ENCODE results near the gene GREM2.

DNA sequence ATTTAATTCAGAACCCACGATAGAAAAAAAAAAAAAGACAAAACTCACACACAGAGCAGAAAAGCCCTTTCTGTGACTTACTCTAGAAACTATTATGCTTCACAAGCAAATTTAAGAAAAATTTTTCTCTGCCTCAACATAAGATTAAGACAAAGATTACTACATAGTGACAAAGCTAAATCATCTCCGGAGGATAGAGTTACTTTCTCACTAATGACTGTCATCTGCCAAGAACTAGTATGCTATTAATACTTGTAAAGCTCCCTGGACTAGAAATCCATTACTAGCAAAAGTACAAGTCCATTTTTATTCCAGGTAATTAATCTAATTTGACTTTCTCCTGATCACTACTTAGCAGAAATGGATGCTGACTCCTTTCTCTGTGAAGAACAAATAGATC lies 25.9 kb downstream of the GREM2 start:
- TF ChIP-seq CTCF (IDR thresholded peaks at IDR 0.05) (no peak), POLR2A (IDR thresholded peaks at IDR 0.05; ENCODE audit: low read length) (no peak), ZNF302 (CRISPR knock-in tag; IDR thresholded peaks at IDR 0.05) (no peak), RAD21 (conservative IDR thresholded peaks at IDR 0.05 in 1 of 2, IDR thresholded peaks at IDR 0.05 in 1 of 2) (no peak), ZFP36 (IDR thresholded peaks at IDR 0.05; ENCODE audit: borderline replicate concordance, partially characterized antibody) (no peak), JUNB (IDR thresholded peaks at IDR 0.05) (no peak), EP300 (IDR thresholded peaks at IDR 0.05) (no peak), RFX5 (IDR thresholded peaks at IDR 0.05) (no peak), ELK1 (IDR thresholded peaks at IDR 0.05; ENCODE audit: low read depth, low read length) (no peak), BHLHE40 (IDR thresholded peaks at IDR 0.05; ENCODE audit: low read depth, low read length) (no peak), PHF8 (IDR thresholded peaks at IDR 0.05; ENCODE audit: borderline replicate concordance, low read depth) (no peak)
- TF ChIP-seq, protein P1, sequence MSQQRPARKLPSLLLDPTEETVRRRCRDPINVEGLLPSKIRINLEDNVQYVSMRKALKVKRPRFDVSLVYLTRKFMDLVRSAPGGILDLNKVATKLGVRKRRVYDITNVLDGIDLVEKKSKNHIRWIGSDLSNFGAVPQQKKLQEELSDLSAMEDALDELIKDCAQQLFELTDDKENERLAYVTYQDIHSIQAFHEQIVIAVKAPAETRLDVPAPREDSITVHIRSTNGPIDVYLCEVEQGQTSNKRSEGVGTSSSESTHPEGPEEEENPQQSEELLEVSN (IDR thresholded peaks at IDR 0.05; ENCODE audit: borderline replicate concordance, low read depth) = no peak
- TF ChIP-seq, protein P2, sequence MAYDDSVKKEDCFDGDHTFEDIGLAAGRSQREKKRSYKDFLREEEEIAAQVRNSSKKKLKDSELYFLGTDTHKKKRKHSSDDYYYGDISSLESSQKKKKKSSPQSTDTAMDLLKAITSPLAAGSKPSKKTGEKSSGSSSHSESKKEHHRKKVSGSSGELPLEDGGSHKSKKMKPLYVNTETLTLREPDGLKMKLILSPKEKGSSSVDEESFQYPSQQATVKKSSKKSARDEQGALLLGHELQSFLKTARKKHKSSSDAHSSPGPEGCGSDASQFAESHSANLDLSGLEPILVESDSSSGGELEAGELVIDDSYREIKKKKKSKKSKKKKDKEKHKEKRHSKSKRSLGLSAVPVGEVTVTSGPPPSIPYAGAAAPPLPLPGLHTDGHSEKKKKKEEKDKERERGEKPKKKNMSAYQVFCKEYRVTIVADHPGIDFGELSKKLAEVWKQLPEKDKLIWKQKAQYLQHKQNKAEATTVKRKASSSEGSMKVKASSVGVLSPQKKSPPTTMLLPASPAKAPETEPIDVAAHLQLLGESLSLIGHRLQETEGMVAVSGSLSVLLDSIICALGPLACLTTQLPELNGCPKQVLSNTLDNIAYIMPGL (CRISPR knock-in tag; IDR thresholded peaks at IDR 0.05; ENCODE audit: borderline replicate concordance) = no peak

All from A549 (cell line).